Measurements from ENCODE around the gene SAMD11. TPM values are rescaled to one million over a fixed set of nuclear protein-coding genes. Genes with fewer than 3 reads are reported as not detected.

SAMD11 gene
- total RNA-seq, 2 donors from 2014 or later, result 3.0 to 4.2 TPM

GRCh38 chr1:899636-900317 lies 23.9 kb upstream of the SAMD11 start:
- intact Hi-C loops (cut with DNase I), result no loop called here
- no peak for DNase-seq
- TF ChIP-seq CTCF (IDR thresholded peaks at IDR 0.05), result no peak
- Histone ChIP-seq H3K36me3 (no peaks in the 10 kb centered on the region), H3K27me3 (no peaks in the 10 kb centered on the region), H3K9ac (ENCODE audit: low read depth in 2 of 2, low read length in 2 of 2) (no peak overlapping the region), H3K27ac (no peak overlapping the region), H3K4me1 (no peaks in the 10 kb centered on the region), H3K9me3 (no peaks in the 10 kb centered on the region), H3K4me3 (no peak overlapping the region)

GRCh38 chr1:901108-901859 lies 22.4 kb upstream of the SAMD11 start:
- H3K27me3 ChIP-seq, result peaks cover 9% of the 10 kb centered on the region
- no peak overlapping the region for H3K27ac ChIP-seq
- H3K9me3 ChIP-seq, result no peaks in the 10 kb centered on the region
- peaks cover 6% of the 10 kb centered on the region for H3K4me1 ChIP-seq
- no peak for TF ChIP-seq CTCF (IDR thresholded peaks at IDR 0.05)
- intact Hi-C loops (cut with DNase I), result no loop called here
- DNase-seq, result no peak
- H3K36me3 ChIP-seq, result no peaks in the 10 kb centered on the region
- no peak overlapping the region for H3K9ac ChIP-seq (ENCODE audit: low read depth in 2 of 2, low read length in 2 of 2)
- no peak overlapping the region for H3K4me3 ChIP-seq

- Histone ChIP-seq H3K9ac (ENCODE audit: low read depth in 2 of 2, low read length in 2 of 2) (no peak overlapping the region), H3K4me3 (no peak overlapping the region), H3K4me1 (peaks cover 10% of the 10 kb centered on the region), H3K27ac (no peak overlapping the region), H3K36me3 (no peaks in the 10 kb centered on the region), H3K27me3 (peaks cover 12% of the 10 kb centered on the region), H3K9me3 (no peaks in the 10 kb centered on the region)
- TF ChIP-seq CTCF (IDR thresholded peaks at IDR 0.05), result no peak
- intact Hi-C loops (cut with DNase I), result no loop called here
- DNase-seq, result no peak
These were observed 20.9 kb upstream of the SAMD11 start for GRCh38 chr1:902802-903201.

GRCh38 chr1:903305-903704 lies 20.4 kb upstream of the SAMD11 start:
- peaks cover 12% of the 10 kb centered on the region for H3K27me3 ChIP-seq
- no peak for DNase-seq
- no peak for TF ChIP-seq CTCF (IDR thresholded peaks at IDR 0.05)
- no peaks in the 10 kb centered on the region for H3K36me3 ChIP-seq
- no peak overlapping the region for H3K4me3 ChIP-seq
- no peak overlapping the region for H3K9ac ChIP-seq (ENCODE audit: low read depth in 2 of 2, low read length in 2 of 2)
- H3K9me3 ChIP-seq, result no peaks in the 10 kb centered on the region
- intact Hi-C loops (cut with DNase I), result no loop called here
- no peak overlapping the region for H3K27ac ChIP-seq
- H3K4me1 ChIP-seq, result peaks cover 10% of the 10 kb centered on the region

DNA sequence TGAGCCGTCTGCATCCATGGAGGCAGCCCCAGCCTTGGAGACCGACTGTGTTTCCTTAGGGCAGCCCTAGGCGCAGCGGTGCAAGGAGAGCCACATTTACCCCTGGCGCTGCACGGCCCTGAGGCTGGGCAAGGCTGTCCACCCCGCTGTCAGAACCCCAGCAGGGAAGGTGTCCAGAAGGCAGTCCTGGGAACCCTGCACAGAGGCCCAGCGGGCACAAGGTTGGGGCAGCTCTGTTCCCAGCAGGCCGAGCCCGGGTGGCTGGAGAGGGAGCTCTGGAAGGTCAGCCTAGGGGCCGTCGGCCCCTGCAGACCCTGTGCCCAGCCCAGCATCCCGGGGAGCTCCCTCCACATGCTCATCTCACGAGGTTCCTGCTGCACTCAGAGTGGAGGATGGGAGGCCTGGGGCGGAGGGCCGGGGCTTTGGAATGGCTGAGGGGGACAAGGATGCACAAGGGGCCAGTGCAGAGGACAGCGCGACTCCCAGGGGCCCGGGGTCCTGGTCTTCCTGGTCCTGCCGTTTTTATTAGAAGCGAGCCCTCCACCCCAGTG lies 19.9 kb upstream of the SAMD11 start:
- Histone ChIP-seq H3K27me3 (peaks cover 12% of the 10 kb centered on the region), H3K9ac (ENCODE audit: low read depth in 2 of 2, low read length in 2 of 2) (no peak overlapping the region), H3K27ac (no peak overlapping the region), H3K4me3 (peak overlapping the region; percentile 34), H3K9me3 (no peaks in the 10 kb centered on the region), H3K36me3 (no peaks in the 10 kb centered on the region), H3K4me1 (peaks cover 10% of the 10 kb centered on the region)
- intact Hi-C loops (cut with DNase I), result loop anchor here (2.0 kb wide), 1 partner anchor 35 kb away; no protein-coding TSS in a partner anchor
- no peak for DNase-seq
- TF ChIP-seq CTCF (IDR thresholded peaks at IDR 0.05), result no peak
